ENCODE measurements around the gene WASHC4. TPM values are rescaled to one million over a fixed set of nuclear protein-coding genes. Genes with fewer than 3 reads are reported as not detected.
A peak's percentile ranks its signal among the peaks of the same experiment; 100 is the strongest.

Gene WASHC4
- total RNA-seq, 2 experiments from 2014 or later: 28.7 to 29.2 TPM

DNA sequence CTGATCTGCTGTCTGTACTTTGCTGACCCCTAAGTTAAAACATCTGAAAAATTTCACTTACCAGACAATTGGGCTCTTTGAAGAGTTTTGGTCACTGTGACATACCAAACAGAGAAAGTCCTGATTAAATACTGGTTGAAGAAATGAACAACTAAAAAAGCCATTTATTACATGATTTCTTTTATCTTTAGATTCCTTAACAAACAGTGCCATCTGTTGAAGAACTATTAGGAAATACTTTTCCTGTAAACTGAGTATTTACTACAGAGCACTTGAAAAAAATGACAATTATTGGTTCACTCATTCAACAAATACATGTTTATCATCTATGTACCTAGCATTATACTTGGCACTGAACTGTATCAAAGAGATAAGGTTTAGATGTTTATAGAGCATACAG is 6.5 kb upstream of the WASHC4 start:
- intact Hi-C loops (cut with micrococcal nuclease): no loop called here
- no peak overlapping the region for H3K4me3 Mint-ChIP-seq
- H3K36me3 Mint-ChIP-seq (ENCODE audit: low read depth): no peaks in the 10 kb centered on the region
- no peak for DNase-seq
- POLR2A ChIA-PET: no interaction called here
- no peaks in the 10 kb centered on the region for H3K4me1 Mint-ChIP-seq (ENCODE audit: low read depth)
- H3K27ac Mint-ChIP-seq: no peak overlapping the region
- CTCF ChIA-PET: no interaction called here
- peaks cover 4% of the 10 kb centered on the region for H3K9me3 Mint-ChIP-seq
- peaks cover 14% of the 10 kb centered on the region for H3K27me3 Mint-ChIP-seq
- no peak for ATAC-seq
- TF ChIP-seq, protein P1, sequence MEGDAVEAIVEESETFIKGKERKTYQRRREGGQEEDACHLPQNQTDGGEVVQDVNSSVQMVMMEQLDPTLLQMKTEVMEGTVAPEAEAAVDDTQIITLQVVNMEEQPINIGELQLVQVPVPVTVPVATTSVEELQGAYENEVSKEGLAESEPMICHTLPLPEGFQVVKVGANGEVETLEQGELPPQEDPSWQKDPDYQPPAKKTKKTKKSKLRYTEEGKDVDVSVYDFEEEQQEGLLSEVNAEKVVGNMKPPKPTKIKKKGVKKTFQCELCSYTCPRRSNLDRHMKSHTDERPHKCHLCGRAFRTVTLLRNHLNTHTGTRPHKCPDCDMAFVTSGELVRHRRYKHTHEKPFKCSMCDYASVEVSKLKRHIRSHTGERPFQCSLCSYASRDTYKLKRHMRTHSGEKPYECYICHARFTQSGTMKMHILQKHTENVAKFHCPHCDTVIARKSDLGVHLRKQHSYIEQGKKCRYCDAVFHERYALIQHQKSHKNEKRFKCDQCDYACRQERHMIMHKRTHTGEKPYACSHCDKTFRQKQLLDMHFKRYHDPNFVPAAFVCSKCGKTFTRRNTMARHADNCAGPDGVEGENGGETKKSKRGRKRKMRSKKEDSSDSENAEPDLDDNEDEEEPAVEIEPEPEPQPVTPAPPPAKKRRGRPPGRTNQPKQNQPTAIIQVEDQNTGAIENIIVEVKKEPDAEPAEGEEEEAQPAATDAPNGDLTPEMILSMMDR (IDR thresholded peaks at IDR 0.05): no peak

DNA sequence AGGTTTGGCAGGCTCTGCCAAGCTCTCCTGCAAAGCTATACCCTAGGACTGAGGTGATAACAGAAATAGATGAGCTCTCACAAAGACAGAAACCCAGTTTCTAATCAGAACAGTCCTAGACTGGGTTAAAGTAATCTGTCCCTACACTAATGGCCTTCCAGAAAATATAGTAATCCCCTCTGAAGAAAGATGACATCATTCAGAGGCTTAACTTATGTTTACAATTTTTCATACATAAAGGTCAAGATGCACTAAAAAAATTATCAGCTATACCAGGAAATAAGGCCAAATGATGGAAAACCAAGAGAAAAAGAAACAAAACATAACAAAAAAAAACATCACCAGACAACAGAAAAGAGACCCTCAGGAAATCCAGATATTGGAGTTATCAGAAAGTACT is 4.9 kb upstream of the WASHC4 start:
- peaks cover 10% of the 10 kb centered on the region for H3K4me1 Mint-ChIP-seq (ENCODE audit: low read depth)
- ChIA-PET CTCF (interaction anchor here (1.3 kb wide), 1 partner anchor 18 kb away, joined by 3 read pairs; the partner anchor contains the start of gene ALDH1L2), POLR2A (no interaction called here)
- DNase-seq: no peak
- no peak overlapping the region for H3K27ac Mint-ChIP-seq
- TF ChIP-seq, protein P1 (IDR thresholded peaks at IDR 0.05): no peak
- no peak for ATAC-seq
- peaks cover 20% of the 10 kb centered on the region for H3K27me3 Mint-ChIP-seq
- peaks cover 4% of the 10 kb centered on the region for H3K9me3 Mint-ChIP-seq
- intact Hi-C loops (cut with micrococcal nuclease): no loop called here
- no peaks in the 10 kb centered on the region for H3K36me3 Mint-ChIP-seq (ENCODE audit: low read depth)
- no peak overlapping the region for H3K4me3 Mint-ChIP-seq

GRCh38 chr12:105104762-105105161 is 2.8 kb upstream of the WASHC4 start:
- DNase-seq (no peak), ATAC-seq (no peak)
- peaks cover 2% of the 10 kb centered on the region for H3K36me3 Mint-ChIP-seq (ENCODE audit: low read depth)
- no peak overlapping the region for H3K4me3 Mint-ChIP-seq
- ChIA-PET POLR2A (no interaction called here), CTCF (no interaction called here)
- peaks cover 4% of the 10 kb centered on the region for H3K9me3 Mint-ChIP-seq
- peaks cover 16% of the 10 kb centered on the region for H3K4me1 Mint-ChIP-seq (ENCODE audit: low read depth)
- no peak overlapping the region for H3K27ac Mint-ChIP-seq
- TF ChIP-seq, protein P1 (IDR thresholded peaks at IDR 0.05): no peak
- intact Hi-C loops (cut with micrococcal nuclease): loop anchor here (5.0 kb wide), 1 partner anchor 133 kb away; the partner anchor contains the start of gene APPL2
- H3K27me3 Mint-ChIP-seq: peaks cover 17% of the 10 kb centered on the region

- intact Hi-C loops (cut with micrococcal nuclease): loop anchor here (5.0 kb wide), 1 partner anchor 131 kb away; the partner anchor contains the start of gene APPL2
- peaks cover 17% of the 10 kb centered on the region for H3K27me3 Mint-ChIP-seq
- TF ChIP-seq, protein P1 (IDR thresholded peaks at IDR 0.05): no peak
- peak overlapping the region; percentile 95 for H3K4me3 Mint-ChIP-seq
- peaks cover 25% of the 10 kb centered on the region for H3K4me1 Mint-ChIP-seq (ENCODE audit: low read depth)
- H3K27ac Mint-ChIP-seq: peak overlapping the region; percentile 94
- DNase-seq (no peak), ATAC-seq (no peak)
- POLR2A ChIA-PET: no interaction called here
- H3K9me3 Mint-ChIP-seq: peaks cover 4% of the 10 kb centered on the region
- H3K36me3 Mint-ChIP-seq (ENCODE audit: low read depth): peaks cover 2% of the 10 kb centered on the region
- CTCF ChIA-PET: interaction anchor here (1.4 kb wide), 1 partner anchor 725 kb away, joined by 3 read pairs; no protein-coding TSS in a partner anchor
These were observed 910 bp upstream of the WASHC4 start for GRCh38 chr12:105106621-105107020.

DNA sequence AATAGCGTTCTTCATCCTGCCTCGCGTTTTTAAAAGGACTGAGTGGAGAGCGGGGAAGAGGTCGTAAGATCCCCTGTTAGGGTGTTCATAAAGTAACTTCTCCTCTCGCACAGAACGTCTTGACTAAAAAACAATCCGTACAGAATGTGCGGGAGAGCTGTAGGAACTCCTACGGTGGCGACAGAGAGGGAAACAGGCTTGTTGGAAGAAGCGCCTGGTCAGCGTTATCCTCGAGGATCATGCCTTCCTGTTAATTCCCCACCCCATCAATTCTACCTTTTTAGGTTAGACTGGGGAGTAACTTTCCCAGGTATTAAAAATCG is 399 bp upstream of the WASHC4 start:
- TF ChIP-seq, protein P1 (IDR thresholded peaks at IDR 0.05): no peak
- peak overlapping the region; percentile 94 for H3K27ac Mint-ChIP-seq
- no peak for DNase-seq
- H3K4me1 Mint-ChIP-seq (ENCODE audit: low read depth): peaks cover 28% of the 10 kb centered on the region
- peaks cover 5% of the 10 kb centered on the region for H3K36me3 Mint-ChIP-seq (ENCODE audit: low read depth)
- H3K4me3 Mint-ChIP-seq: peak overlapping the region; percentile 95
- ChIA-PET CTCF (interaction anchor here (1.4 kb wide), 1 partner anchor 725 kb away, joined by 3 read pairs; no protein-coding TSS in a partner anchor), POLR2A (interaction anchor here (1.5 kb wide), 1 partner anchor 128 kb away, joined by 5 read pairs; the partner anchor contains the start of gene APPL2)
- ATAC-seq: peak; percentile 5
- H3K9me3 Mint-ChIP-seq: peaks cover 4% of the 10 kb centered on the region
- peaks cover 15% of the 10 kb centered on the region for H3K27me3 Mint-ChIP-seq
- intact Hi-C loops (cut with micrococcal nuclease): loop anchor here (5.0 kb wide), 1 partner anchor 130 kb away; the partner anchor contains the start of gene APPL2
